Spleen (tissue), 7 donors: ENCODE results near the gene NEDD9.

Experiments
- POLR2AphosphoS5 ChIP-seq, 3 donors: sonication (generic); formaldehyde crosslinking; IDR thresholded peaks; one replicate each; pipeline ENCODE4 v1.5.1; 2017; ENCODE audit warnings: antibody characterized with exemption in 3 of 3
- TF ChIP-seq, protein P1 (sequence below), 11 experiments: fragments of 200-600 bp in 7 of 11; fragments of 450-650 bp in 4 of 11; sonication (generic) in 4 of 11; IDR thresholded peaks in 8 of 11; conservative IDR thresholded peaks in 3 of 11; 1 replicate in 7 of 11; 2 replicates in 4 of 11; pipeline versions ENCODE4 v1.4.0 to v1.8.0; 2016 to 2021; ENCODE audit warnings: antibody characterized with exemption in 11 of 11, inconsistent platforms in 4 of 11, mild to moderate bottlenecking in 1 of 11
- donor health status: DM: no; HTN: no; CAD: no; lungs with moderate emphysema.
- donor health status: DM: no; HTN: no; CAD: no.
- donor health status: DM: no; HTN: no; CAD: no.

DNA sequence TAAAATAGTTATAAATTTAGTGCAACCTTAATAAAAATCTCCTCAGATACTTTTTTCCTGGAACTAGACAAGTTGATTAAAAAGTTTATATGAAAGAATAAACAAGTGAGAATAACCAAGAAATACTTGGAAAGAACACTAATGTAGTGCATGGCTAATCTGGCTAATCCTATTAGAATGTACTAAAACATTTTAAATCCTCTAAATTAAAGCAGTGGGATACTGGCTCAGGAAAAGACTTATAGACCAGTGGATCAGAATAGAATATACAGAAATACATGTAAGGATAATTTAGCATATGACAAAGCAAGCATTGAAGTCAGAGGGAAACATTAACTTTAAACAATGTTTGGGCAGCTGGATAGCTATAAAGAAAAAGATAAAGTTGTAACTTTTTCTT, 79.9 kb downstream of the NEDD9 start:
- TF ChIP-seq, protein P1, sequence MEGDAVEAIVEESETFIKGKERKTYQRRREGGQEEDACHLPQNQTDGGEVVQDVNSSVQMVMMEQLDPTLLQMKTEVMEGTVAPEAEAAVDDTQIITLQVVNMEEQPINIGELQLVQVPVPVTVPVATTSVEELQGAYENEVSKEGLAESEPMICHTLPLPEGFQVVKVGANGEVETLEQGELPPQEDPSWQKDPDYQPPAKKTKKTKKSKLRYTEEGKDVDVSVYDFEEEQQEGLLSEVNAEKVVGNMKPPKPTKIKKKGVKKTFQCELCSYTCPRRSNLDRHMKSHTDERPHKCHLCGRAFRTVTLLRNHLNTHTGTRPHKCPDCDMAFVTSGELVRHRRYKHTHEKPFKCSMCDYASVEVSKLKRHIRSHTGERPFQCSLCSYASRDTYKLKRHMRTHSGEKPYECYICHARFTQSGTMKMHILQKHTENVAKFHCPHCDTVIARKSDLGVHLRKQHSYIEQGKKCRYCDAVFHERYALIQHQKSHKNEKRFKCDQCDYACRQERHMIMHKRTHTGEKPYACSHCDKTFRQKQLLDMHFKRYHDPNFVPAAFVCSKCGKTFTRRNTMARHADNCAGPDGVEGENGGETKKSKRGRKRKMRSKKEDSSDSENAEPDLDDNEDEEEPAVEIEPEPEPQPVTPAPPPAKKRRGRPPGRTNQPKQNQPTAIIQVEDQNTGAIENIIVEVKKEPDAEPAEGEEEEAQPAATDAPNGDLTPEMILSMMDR (IDR thresholded peaks at IDR 0.05 in 8 of 11, conservative IDR thresholded peaks at IDR 0.05 in 3 of 11), result no peak
- TF ChIP-seq POLR2AphosphoS5 (IDR thresholded peaks at IDR 0.05), result no peak
